GM12801 (cell line): Measurements from ENCODE around the gene PPP2R3C.

Experiments used
- TF ChIP-seq, protein P1 (sequence below): IDR thresholded peaks from one replicate; pipeline ENCODE4 v1.5.1; 2011; ENCODE audit warnings: control low read depth; ENCODE audit not compliant: insufficient read length; ENCODE audit errors: extremely low read depth

Gene PPP2R3C

DNA sequence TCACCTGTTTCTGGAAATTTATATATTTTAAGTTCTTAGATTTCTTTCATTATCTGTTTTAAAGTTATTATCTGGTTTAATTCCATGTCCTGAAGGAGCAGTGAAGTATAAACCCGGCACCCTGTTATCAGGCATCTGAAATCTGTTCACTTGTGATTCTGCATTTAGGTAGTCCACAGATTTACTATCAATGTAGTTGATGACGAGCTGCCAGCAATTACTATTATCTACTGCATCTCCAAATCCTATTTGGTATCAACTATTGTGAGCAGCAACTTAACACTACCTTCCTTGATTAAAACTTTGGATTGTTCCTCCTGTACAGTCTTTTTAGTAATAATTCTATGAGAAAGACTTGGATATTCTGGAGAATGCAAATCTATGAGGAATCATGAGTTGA, 36.7 kb upstream of the PPP2R3C start:
- TF ChIP-seq, protein P1, sequence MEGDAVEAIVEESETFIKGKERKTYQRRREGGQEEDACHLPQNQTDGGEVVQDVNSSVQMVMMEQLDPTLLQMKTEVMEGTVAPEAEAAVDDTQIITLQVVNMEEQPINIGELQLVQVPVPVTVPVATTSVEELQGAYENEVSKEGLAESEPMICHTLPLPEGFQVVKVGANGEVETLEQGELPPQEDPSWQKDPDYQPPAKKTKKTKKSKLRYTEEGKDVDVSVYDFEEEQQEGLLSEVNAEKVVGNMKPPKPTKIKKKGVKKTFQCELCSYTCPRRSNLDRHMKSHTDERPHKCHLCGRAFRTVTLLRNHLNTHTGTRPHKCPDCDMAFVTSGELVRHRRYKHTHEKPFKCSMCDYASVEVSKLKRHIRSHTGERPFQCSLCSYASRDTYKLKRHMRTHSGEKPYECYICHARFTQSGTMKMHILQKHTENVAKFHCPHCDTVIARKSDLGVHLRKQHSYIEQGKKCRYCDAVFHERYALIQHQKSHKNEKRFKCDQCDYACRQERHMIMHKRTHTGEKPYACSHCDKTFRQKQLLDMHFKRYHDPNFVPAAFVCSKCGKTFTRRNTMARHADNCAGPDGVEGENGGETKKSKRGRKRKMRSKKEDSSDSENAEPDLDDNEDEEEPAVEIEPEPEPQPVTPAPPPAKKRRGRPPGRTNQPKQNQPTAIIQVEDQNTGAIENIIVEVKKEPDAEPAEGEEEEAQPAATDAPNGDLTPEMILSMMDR = no peak

DNA sequence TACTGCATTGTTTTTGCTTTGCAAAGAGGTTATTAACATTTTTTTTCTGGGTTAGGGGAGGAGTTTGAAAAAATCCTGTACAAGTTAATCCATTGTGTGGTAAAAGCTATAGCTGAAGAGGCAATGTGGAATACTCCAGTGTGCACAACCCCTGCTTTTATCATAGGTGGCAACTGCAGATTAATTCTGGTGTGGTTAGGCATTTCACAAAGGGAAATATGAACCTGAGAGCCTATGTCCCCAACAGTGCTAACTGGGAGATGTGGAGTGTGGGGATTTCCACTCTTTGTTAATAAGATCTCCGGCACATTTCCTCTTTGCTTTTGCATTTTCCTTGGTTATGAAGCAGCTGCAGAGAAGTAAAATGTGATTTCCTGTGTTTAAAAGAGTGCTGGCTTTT, 34.2 kb upstream of the PPP2R3C start:
- TF ChIP-seq, protein P1 = no peak

DNA sequence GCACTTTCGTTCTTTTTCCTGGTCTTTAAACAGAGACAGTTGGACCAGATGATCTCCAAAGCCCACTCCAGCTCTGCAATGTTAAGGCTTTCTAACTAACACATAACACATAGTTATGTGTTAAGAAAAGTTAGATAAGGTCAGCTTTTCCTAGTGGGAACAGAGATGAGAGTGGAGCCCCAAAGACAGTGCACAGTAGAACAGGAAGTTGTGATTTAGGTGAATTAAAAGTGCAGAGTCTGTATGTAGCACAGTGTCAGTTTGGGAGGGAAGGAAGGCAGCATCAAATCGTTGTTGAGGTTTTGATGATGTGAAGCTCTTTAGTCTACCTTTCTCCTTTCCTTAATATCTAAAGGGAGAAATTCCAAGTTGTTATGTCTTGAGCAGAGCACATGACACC, 32.2 kb upstream of the PPP2R3C start:
- TF ChIP-seq, protein P1 = no peak

DNA sequence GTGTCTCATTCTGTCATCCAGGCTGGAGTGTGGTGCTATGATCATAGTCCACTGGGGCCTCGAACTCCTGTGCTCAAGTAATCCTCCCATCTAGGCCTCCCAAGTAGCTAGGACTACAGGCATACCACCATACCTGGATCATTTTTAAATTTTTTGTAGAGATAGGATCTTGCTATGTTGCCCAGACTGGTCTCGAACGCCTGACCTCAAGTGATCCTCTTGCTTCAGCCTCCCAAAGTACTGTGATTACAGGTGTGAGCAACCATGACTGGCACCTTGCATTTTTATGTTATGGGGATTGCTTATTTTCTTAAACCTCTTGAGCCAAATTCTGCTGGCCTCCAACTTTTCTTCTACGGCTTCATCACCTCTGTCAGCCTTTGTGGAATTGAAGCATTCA, 27.4 kb upstream of the PPP2R3C start:
- TF ChIP-seq, protein P1 = no peak

DNA sequence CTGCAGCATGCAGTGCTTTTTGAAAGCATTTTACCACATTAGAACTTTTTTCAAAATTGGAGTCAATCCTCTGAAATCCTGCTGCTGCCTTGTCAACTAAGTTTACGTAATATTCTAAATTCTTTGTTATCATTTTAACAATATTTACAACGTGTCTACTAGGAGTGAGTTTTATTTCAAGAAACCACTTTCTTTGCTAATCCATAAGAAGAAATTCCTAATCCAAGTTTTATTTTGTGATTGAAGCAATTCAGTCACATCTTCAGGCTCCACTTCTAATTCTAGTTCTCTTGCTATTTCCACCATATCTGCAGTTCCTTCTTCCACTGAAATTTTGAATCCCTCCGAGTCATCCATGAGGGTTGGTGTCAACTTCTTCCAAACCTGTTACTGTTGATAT, 25.9 kb upstream of the PPP2R3C start:
- TF ChIP-seq, protein P1 = no peak

DNA sequence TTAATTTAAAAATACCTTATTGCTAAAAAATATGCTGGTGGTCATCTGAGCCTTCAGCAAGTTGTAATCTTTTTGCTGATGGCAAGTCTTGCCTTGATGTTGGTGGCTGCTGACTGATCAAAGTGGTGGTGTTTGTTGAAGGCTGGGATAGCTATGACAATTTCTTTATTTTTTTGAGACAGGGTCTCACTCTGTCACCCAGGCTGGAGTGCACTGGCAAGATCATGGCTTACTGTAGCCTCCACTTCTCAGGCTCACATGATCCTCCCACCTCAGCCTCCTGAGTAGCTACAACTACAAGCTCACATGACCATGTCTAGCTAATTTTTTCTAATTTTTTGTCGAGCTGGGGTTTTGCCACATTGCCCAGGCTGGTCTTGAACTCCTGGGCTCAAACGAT, 25.4 kb upstream of the PPP2R3C start:
- TF ChIP-seq, protein P1 = no peak

DNA sequence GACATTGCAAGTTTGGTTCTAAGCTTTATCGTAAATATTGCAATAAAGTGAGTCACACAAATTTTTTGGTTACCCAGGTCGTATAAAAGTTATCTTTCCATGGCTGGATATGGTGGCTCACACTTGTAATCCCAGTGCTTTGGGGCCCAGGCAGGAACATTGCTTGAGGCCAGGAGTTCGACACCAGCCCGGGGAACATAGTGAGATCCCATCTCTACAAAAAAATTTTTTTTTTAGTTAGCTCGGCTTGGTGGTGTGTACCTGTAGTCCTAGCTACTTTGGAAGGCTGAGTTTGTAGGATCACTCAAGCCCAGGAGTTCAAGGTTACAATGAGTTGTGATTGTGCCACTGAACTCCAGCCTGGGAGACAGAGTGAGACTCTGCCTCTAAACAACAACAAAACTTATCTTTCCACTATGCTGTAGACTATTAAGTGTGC, 24.9 kb upstream of the PPP2R3C start:
- TF ChIP-seq, protein P1 = no peak

DNA sequence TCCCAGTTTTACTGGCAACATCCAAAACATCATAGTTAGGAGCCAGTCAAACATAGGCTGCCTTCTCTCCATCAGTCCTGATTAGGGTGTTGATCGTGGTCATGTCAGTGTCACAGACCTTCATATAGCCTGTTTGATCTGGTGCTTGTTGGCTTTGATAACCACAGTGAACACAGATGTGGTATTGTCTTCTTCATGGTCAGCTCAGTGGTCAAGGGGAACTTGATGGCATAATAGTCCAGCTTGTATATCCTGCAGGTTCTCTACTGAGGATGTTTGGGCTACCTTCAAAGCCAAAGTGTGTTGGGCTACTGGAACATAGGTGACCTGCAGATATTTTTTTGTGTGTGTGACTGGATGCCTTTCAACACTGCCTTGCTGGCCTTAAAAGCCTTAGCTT, 22.2 kb upstream of the PPP2R3C start:
- TF ChIP-seq, protein P1 = no peak
